ENCODE data around the gene PDE6B.
"Not testable (repeated sequence)": the region's sequence is repeated elsewhere in the genome, so short reads cannot be mapped to it uniquely, and the experiment has no call there.

GRCh38 chr4:669806-670559 lies 44.6 kb downstream of the PDE6B start:
- TF ChIP-seq, protein P1, sequence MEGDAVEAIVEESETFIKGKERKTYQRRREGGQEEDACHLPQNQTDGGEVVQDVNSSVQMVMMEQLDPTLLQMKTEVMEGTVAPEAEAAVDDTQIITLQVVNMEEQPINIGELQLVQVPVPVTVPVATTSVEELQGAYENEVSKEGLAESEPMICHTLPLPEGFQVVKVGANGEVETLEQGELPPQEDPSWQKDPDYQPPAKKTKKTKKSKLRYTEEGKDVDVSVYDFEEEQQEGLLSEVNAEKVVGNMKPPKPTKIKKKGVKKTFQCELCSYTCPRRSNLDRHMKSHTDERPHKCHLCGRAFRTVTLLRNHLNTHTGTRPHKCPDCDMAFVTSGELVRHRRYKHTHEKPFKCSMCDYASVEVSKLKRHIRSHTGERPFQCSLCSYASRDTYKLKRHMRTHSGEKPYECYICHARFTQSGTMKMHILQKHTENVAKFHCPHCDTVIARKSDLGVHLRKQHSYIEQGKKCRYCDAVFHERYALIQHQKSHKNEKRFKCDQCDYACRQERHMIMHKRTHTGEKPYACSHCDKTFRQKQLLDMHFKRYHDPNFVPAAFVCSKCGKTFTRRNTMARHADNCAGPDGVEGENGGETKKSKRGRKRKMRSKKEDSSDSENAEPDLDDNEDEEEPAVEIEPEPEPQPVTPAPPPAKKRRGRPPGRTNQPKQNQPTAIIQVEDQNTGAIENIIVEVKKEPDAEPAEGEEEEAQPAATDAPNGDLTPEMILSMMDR (IDR thresholded peaks at IDR 0.05 in 4 of 5, conservative IDR thresholded peaks at IDR 0.05 in 1 of 5): not testable (repeated sequence)
- not testable (repeated sequence) for TF ChIP-seq POLR2A (IDR thresholded peaks at IDR 0.05)

Data from gastrocnemius medialis (tissue), 4 donors.